ENCODE data around the gene GATM.
"Not testable (repeated sequence)": the region's sequence is repeated elsewhere in the genome, so short reads cannot be mapped to it uniquely, and the experiment has no call there.

GATM gene

GRCh38 chr15:45349623-45350022 is 28.7 kb downstream of the GATM start:
- no peak for DNase-seq

- no peak for DNase-seq
These were observed 30.4 kb downstream of the GATM start for GRCh38 chr15:45347989-45348388.

- no peak for DNase-seq
These were observed 31.3 kb downstream of the GATM start for GRCh38 chr15:45347033-45347432.

GRCh38 chr15:45346381-45346780 is 32.0 kb downstream of the GATM start:
- DNase-seq = no peak

GRCh38 chr15:45343258-45343860 is 35.0 kb downstream of the GATM start:
- no peak for DNase-seq

- DNase-seq = no peak
These were observed 36.6 kb downstream of the GATM start for GRCh38 chr15:45341790-45342189.

- DNase-seq = no peak
These were observed 37.9 kb downstream of the GATM start for GRCh38 chr15:45340429-45340828.

GRCh38 chr15:45338417-45338816 is 39.9 kb downstream of the GATM start:
- no peak for DNase-seq

GRCh38 chr15:45337224-45337623 is 41.1 kb downstream of the GATM start:
- no peak for DNase-seq

GRCh38 chr15:45333550-45333949 is 44.8 kb downstream of the GATM start:
- DNase-seq = no peak

- DNase-seq = no peak
These were observed 45.6 kb downstream of the GATM start for GRCh38 chr15:45332694-45333093.

GRCh38 chr15:45331972-45332371 is 46.4 kb downstream of the GATM start:
- DNase-seq = no peak

GRCh38 chr15:45328663-45329062 is 49.7 kb downstream of the GATM start:
- no peak for DNase-seq

- DNase-seq = no peak
These were observed 51.6 kb downstream of the GATM start for GRCh38 chr15:45326741-45327140.

- DNase-seq = no peak
These were observed 52.1 kb downstream of the GATM start for GRCh38 chr15:45326280-45326679.

GRCh38 chr15:45320581-45321205 is 57.7 kb downstream of the GATM start:
- DNase-seq = no peak

- no peak for DNase-seq
These were observed 58.7 kb downstream of the GATM start for GRCh38 chr15:45319472-45320214.

GRCh38 chr15:45314960-45315359 is 63.4 kb downstream of the GATM start:
- no peak for DNase-seq

GRCh38 chr15:45314117-45314516 is 64.2 kb downstream of the GATM start:
- not testable (repeated sequence) for DNase-seq

All from stimulated activated CD8-positive, alpha-beta memory T cell treated with anti-CD3 and anti-CD28 coated beads, Interleukin-4, amount 100 ng/mL, for 48 hours (primary cell).